ENCODE results near the gene IL1RAP.
A peak's percentile ranks its signal among the peaks of the same experiment; 100 is the strongest.

Gene IL1RAP

GRCh38 chr3:190680691-190681090 is 166.8 kb downstream of the IL1RAP start:
- no peak for FAIRE-seq

- no peak for FAIRE-seq
Observed at GRCh38 chr3:190684776-190685175, 170.9 kb downstream of the IL1RAP start.

- FAIRE-seq: no peak
Observed at GRCh38 chr3:190686011-190686410, 172.1 kb downstream of the IL1RAP start.

GRCh38 chr3:190690246-190690645 is 176.4 kb downstream of the IL1RAP start:
- FAIRE-seq: no peak

- FAIRE-seq: no peak
Observed at GRCh38 chr3:190692256-190692655, 178.4 kb downstream of the IL1RAP start.

- FAIRE-seq: no peak
Observed at GRCh38 chr3:190694335-190695001, 180.6 kb downstream of the IL1RAP start.

- no peak for FAIRE-seq
Observed at GRCh38 chr3:190695225-190695624, 181.3 kb downstream of the IL1RAP start.

- FAIRE-seq: no peak
Observed at GRCh38 chr3:190695994-190696393, 182.1 kb downstream of the IL1RAP start.

GRCh38 chr3:190696777-190697501 is 183.1 kb downstream of the IL1RAP start:
- peak; percentile 91 for FAIRE-seq

- FAIRE-seq: no peak
Observed at GRCh38 chr3:190697502-190697830, 183.6 kb downstream of the IL1RAP start.

- FAIRE-seq: no peak
Observed at GRCh38 chr3:190697901-190698300, 184.0 kb downstream of the IL1RAP start.

- no peak for FAIRE-seq
Observed at GRCh38 chr3:190699776-190700175, 185.9 kb downstream of the IL1RAP start.

GRCh38 chr3:190701096-190701532 is 187.2 kb downstream of the IL1RAP start:
- FAIRE-seq: peak; percentile 70

- FAIRE-seq: no peak
Observed at GRCh38 chr3:190706582-190706981, 192.7 kb downstream of the IL1RAP start.
